Daoy (cell line): Measurements from ENCODE around the gene OXCT1. TPM values are rescaled to one million over a fixed set of nuclear protein-coding genes. Genes with fewer than 3 reads are reported as not detected.
"Not testable (repeated sequence)": the region's sequence is repeated elsewhere in the genome, so short reads cannot be mapped to it uniquely, and the experiment has no call there.

Experiments used
- DNase-seq: peaks from one replicate; pipeline ENCODE4 v3.0.0-alpha.2; 2015; ENCODE audit warnings: low read depth
- total RNA-seq: library from RNA; depleted of rRNA; stranded (reverse); fragments of >200 nt; shearing (Covaris generic); gene quantifications from 2 replicates; pipeline ENCODE4 v1.2.3, GENCODE V29; 2014; rRNA removed

OXCT1 gene
- total RNA-seq, 1 experiment from 2014 or later, result 24.5 TPM

GRCh38 chr5:41722359-41722950, 147.8 kb downstream of the OXCT1 start:
- no peak for DNase-seq

GRCh38 chr5:41721516-41721915, 148.7 kb downstream of the OXCT1 start:
- DNase-seq, result no peak

GRCh38 chr5:41716382-41716781, 153.8 kb downstream of the OXCT1 start:
- no peak for DNase-seq

- DNase-seq, result not testable (repeated sequence)
These were observed 155.8 kb downstream of the OXCT1 start for GRCh38 chr5:41714446-41714845.

GRCh38 chr5:41708604-41708940, 161.7 kb downstream of the OXCT1 start:
- no peak for DNase-seq

- no peak for DNase-seq
These were observed 162.2 kb downstream of the OXCT1 start for GRCh38 chr5:41707853-41708603.

- DNase-seq, result no peak
These were observed 174.2 kb downstream of the OXCT1 start for GRCh38 chr5:41695920-41696582.

- no peak for DNase-seq
These were observed 183.5 kb downstream of the OXCT1 start for GRCh38 chr5:41686767-41687166.

- DNase-seq, result no peak
These were observed 184.0 kb downstream of the OXCT1 start for GRCh38 chr5:41686191-41686590.

GRCh38 chr5:41683181-41683580, 187.0 kb downstream of the OXCT1 start:
- DNase-seq, result no peak

- DNase-seq, result no peak
These were observed 187.6 kb downstream of the OXCT1 start for GRCh38 chr5:41682641-41683040.

GRCh38 chr5:41681840-41682239, 188.4 kb downstream of the OXCT1 start:
- no peak for DNase-seq

Other genes starting within 250 kb of the OXCT1 start
- 8.1 and 9.9 TPM in 2 replicates for gene RIMOC1, start 33.9 kb upstream of the OXCT1 start, total RNA-seq
- gene FBXO4, start 54.9 kb upstream of the OXCT1 start, total RNA-seq, result 9.8 and 14.8 TPM in 2 replicates